GM12891 (cell line): ENCODE measurements around the gene TRAFD1.

ENCODE experiments used
- POLR2A ChIP-seq: IDR thresholded peaks from 2 replicates; pipeline ENCODE4 v1.6.1; 2011; ENCODE audit warnings: low read depth, low read length, control low read depth
- POLR2AphosphoS5 ChIP-seq: IDR thresholded peaks from 2 replicates; pipeline ENCODE4 v1.6.1; 2011; ENCODE audit warnings: low read depth, low read length, control low read depth
- SPI1 ChIP-seq: IDR thresholded peaks from 2 replicates; pipeline ENCODE4 v1.6.1; 2011; ENCODE audit warnings: low read depth, low read length, control low read depth

GRCh38 chr12:112164011-112164660 is 38.8 kb downstream of the TRAFD1 start:
- TF ChIP-seq POLR2AphosphoS5 (no peak), POLR2A (no peak), SPI1 (no peak)
